ENCODE results near the gene TMEM183A. TPM values are rescaled to one million over a fixed set of nuclear protein-coding genes. Genes with fewer than 3 reads are reported as not detected.

Gene TMEM183A
- polyA plus RNA-seq (2012; ENCODE audit: insufficient read depth, insufficient read length, low read depth) = 74.4 TPM

- Histone ChIP-seq H3K27me3 (no peaks in the 10 kb centered on the region; the same call in 1 of the 2 replicates), H3K36me3 (peaks cover 24% of the 10 kb centered on the region), H3K9me3 (no peaks in the 10 kb centered on the region), H3K4me3 (ENCODE audit: low read depth, low read length) (peak within 1 kb of the TSS; percentile 88), H3K4me1 (0 out of 2 replicates have a peak, but pooled peaks cover 3% of the 10 kb centered on the region)
- DNase-seq = peak; percentile 98
- no peak for TF ChIP-seq CTCF (IDR thresholded peaks at IDR 0.05; ENCODE audit: low read depth, low read length)
These were observed at the start of gene TMEM183A for GRCh38 chr1:203006948-203007871. TMEM183A (plus strand) TSS chr1:203007374; CDS start chr1:203007466, 92 bp downstream.

GRCh38 chr1:202957733-202958543 lies 49.2 kb upstream of the TMEM183A start, which contains the start of gene ADIPOR1:
ADIPOR1 (minus strand) TSS chr1:202958312; CDS start chr1:202951070, 7,242 bp downstream.
- Histone ChIP-seq H3K9me3 (no peaks in the 10 kb centered on the region), H3K4me3 (ENCODE audit: low read depth, low read length) (peak within 1 kb of the TSS; percentile 94), H3K27me3 (no peaks in the 10 kb centered on the region), H3K36me3 (0 out of 2 replicates have a peak, but pooled peaks cover 4% of the 10 kb centered on the region), H3K4me1 (no peaks in the 10 kb centered on the region)
- DNase-seq = peak; percentile 94
- no peak for TF ChIP-seq CTCF (IDR thresholded peaks at IDR 0.05; ENCODE audit: low read depth, low read length)

- Histone ChIP-seq H3K4me1 (no peaks in the 10 kb centered on the region), H3K36me3 (peaks cover 4% of the 10 kb centered on the region; the same call in 1 of the 2 replicates), H3K27me3 (no peaks in the 10 kb centered on the region), H3K9me3 (no peaks in the 10 kb centered on the region), H3K4me3 (ENCODE audit: low read depth, low read length) (peak overlapping the region; percentile 94)
- DNase-seq = no peak
- no peak for TF ChIP-seq CTCF (IDR thresholded peaks at IDR 0.05; ENCODE audit: low read depth, low read length)
These were observed 48.5 kb upstream of the TMEM183A start for GRCh38 chr1:202958544-202959275.

- Histone ChIP-seq H3K4me3 (ENCODE audit: low read depth, low read length) (no peak overlapping the region), H3K27me3 (no peaks in the 10 kb centered on the region), H3K9me3 (no peaks in the 10 kb centered on the region), H3K4me1 (no peaks in the 10 kb centered on the region), H3K36me3 (peaks cover 4% of the 10 kb centered on the region; the same call in 1 of the 2 replicates)
- TF ChIP-seq CTCF (IDR thresholded peaks at IDR 0.05; ENCODE audit: low read depth, low read length) = no peak
- DNase-seq = no peak
These were observed 47.9 kb upstream of the TMEM183A start for GRCh38 chr1:202959276-202959620.

GRCh38 chr1:202961220-202961880 lies 45.8 kb upstream of the TMEM183A start:
- Histone ChIP-seq H3K36me3 (no peaks in the 10 kb centered on the region; the same call in 1 of the 2 replicates), H3K4me1 (peaks cover 6% of the 10 kb centered on the region; the same call in 1 of the 2 replicates), H3K27me3 (no peaks in the 10 kb centered on the region), H3K9me3 (no peaks in the 10 kb centered on the region), H3K4me3 (ENCODE audit: low read depth, low read length) (no peak overlapping the region)
- no peak for TF ChIP-seq CTCF (IDR thresholded peaks at IDR 0.05; ENCODE audit: low read depth, low read length)
- DNase-seq = no peak
